ENCODE measurements around the gene FCAMR.

DNA sequence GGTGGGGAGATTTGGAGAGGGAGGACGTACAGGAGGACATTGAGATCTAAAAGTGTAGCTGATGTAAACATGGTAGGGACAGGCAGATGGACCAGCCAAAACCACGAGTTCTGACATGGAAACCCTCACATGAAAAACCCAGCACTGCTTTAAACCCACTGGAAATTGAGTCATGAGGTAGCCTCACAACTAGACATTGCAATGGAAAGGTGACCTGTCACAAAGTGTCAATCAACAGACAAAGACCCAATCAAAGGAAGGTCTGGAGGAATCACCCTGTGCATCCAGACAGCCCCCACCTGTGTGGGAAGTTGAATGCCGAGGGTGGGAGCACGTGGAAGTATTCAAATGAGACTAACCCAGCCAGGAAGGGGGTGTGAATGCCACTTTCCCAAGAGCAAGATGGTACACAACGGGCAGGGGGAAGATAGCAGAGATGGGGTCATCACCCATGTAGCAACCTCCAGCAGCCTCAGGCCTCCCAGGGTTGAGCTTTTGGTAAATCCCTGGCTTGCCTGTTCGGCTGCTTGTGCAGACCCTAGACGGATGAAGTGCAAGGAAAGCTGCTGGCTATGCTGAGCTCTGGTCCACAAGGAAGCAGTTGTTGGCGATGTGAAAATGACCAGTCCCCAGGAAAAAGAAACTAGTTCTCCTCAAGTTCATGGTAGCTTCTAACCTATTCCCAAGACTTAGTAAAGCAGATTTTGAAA lies 54.1 kb downstream of the FCAMR start:
- TF ChIP-seq, protein P1, sequence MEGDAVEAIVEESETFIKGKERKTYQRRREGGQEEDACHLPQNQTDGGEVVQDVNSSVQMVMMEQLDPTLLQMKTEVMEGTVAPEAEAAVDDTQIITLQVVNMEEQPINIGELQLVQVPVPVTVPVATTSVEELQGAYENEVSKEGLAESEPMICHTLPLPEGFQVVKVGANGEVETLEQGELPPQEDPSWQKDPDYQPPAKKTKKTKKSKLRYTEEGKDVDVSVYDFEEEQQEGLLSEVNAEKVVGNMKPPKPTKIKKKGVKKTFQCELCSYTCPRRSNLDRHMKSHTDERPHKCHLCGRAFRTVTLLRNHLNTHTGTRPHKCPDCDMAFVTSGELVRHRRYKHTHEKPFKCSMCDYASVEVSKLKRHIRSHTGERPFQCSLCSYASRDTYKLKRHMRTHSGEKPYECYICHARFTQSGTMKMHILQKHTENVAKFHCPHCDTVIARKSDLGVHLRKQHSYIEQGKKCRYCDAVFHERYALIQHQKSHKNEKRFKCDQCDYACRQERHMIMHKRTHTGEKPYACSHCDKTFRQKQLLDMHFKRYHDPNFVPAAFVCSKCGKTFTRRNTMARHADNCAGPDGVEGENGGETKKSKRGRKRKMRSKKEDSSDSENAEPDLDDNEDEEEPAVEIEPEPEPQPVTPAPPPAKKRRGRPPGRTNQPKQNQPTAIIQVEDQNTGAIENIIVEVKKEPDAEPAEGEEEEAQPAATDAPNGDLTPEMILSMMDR (conservative IDR thresholded peaks at IDR 0.05): no peak
- no peak for TF ChIP-seq ZFX (IDR thresholded peaks at IDR 0.05)

Data from C4-2B (cell line).